CD4-positive, alpha-beta T cell treated with Interleukin-17A for 4 hours (primary cell): ENCODE measurements around the gene NUCKS1.
A peak's percentile ranks its signal among the peaks of the same experiment; 100 is the strongest.

ENCODE experiments used
- DNase-seq: peaks from one replicate; pipeline ENCODE4 v3.0.0-alpha.2; 2020; ENCODE audit warnings: mixed read lengths

The NUCKS1 gene

GRCh38 chr1:205769641-205770365 lies 19.8 kb upstream of the NUCKS1 start:
- no peak for DNase-seq

DNA sequence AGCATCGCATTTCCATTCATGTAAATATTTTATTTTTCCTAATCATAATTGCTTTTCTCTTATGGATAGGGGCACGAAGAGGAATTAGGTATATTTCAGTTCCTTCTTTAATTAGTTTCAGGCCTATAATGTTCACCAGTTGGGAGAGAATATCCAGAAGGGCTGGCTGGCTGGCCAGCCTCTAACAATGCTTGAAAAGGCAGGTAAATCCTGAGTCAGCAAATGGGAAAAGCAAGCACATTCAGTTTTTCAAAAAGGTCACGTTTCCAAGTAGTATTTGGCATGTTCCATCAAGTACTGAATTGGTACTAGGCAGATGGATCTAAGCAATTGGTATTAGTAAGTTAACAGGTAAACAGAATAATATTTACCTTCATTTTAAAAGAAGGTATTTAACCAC lies 17.3 kb upstream of the NUCKS1 start:
- no peak for DNase-seq

GRCh38 chr1:205766570-205766969 lies 16.6 kb upstream of the NUCKS1 start:
- no peak for DNase-seq

DNA sequence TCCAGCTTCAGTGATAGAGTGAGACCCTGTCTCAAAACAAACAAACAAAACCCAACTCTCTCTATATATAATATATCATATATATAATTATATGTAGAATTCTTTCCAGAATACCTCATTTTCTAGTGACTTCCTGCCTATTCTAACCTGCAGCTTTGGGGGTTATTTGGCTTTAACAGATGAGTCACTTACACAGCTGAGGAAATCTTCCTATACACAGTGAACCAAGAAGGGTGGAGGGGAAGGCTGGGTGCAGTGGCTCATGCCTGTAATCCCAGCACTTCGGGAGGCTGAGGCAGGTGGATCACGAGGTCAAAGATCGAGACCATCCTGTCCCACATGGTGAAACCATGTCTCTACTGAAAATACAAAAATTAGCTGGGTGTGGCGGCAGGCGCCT lies 16.1 kb upstream of the NUCKS1 start:
- DNase-seq: no peak

DNA sequence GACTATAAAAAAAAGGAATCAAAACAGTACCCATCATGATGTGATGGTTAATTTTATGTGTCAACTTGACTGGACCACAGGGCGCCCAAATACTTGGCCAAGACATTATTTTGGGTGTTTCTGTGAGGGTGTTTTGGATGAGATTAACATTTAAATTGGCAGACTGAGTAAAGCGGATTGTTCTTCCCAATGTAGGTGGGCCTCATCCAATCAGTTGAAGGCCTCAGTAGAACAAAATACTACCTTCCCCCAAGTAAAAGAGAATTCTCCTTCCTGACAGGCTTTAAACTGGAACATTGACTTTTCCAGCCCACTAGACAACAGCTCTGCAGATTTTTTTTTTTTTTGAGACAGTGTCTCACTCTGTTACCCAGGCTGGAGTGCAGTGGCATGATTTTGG lies 14.6 kb upstream of the NUCKS1 start:
- no peak for DNase-seq

GRCh38 chr1:205763980-205764379 lies 14.0 kb upstream of the NUCKS1 start:
- DNase-seq: no peak

DNA sequence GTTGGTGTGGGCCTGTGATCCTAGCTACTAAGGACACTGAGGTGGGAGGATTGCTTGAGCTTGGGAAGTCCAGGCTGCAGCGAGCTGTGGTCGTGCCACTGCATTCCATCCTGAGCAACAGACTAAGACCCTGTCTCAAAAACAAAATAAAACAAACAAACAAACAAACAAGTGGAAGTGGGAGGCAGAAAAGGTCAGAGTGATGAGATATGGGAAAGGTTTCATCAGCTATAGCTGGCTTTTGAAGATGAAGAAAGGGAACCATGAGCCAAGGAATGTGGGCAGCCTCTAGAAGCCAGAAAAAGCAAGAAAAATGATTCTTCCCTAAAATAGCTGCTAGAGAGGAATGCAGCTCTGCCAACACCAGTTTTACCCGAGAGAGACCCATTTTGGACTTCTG lies 10.6 kb upstream of the NUCKS1 start:
- DNase-seq: no peak

DNA sequence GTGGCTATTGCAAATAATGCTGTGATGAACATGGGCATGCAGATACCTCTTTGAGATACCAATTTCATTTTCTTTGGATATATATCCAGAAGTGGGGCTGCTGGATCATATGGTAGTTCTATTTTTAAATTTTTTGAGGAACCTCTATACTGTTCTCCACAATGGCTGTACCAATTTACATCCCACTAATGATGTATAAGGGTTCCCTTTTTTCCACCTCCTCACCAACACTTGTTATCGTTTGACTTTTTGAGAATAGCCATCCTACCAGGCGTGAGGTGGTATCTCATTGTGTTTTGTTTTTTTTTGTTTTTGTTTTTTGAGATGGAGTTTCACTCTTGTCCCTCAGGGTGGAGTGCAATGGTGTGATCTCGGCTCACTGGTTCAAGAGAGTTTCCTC lies 6.6 kb upstream of the NUCKS1 start:
- DNase-seq: no peak

DNA sequence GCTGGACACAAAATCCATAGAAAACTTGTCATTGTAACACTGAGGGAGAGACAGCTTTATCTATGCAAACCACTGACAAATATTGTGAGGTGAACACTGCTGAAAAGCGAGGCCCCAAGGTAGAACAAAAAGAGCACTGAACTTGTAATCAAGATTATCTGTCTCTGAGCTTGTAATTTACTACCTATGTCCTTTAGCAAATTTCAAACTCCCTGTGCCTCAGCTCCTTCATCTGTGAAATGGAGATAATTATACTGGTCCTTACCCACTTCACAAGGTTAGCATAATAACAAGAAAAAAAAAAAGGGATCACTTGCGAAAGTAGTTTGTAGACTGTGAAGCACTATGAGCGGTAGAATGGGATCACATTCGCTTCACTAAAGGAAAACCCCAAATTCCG lies 4.9 kb upstream of the NUCKS1 start:
- DNase-seq: no peak

- no peak for DNase-seq
Observed at GRCh38 chr1:205751036-205751651, 1.2 kb upstream of the NUCKS1 start.

DNA sequence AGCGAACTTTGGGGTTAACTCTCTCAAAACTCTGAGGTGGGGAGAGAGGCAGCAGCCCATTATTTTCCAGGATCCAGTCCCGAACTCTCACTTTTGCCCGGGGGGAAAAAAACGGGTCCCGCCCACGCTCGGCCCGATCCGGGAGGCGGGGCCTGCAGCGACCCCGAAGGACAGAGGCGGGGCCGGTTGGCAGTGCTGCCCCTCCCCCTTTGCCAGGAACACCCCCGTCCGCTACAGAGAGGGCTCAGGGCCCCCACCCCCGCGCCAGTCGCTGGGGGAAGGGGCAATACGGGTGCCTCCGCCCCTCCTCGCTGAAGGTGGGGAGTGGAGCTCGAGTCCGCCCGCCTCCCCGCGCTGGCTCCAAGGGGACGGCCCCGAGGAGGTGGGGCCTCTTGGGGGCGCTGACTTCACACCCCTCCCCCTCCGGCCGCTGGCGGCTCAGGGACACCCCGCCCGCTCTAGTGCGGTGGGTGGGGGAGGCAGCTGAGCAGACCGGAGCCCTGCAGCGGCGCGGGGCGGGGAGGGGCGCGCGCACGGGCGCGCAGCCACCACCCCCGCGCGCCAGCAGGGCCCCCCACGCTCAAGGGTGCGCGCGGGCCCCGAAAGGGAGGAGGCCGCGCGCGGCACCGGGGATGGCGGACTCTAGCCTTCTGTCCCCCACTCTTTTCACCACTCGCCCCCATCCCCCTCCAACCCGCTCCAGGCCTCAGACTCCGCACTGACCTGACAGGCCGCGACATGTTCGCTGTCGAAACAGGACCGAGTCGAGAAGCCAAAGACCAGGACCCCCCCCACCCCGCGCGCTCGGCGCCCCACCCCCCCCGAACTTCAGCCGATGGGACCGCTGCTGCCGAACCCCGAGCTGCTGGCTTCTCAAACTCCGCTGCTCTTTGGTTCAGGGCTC lies 496 bp downstream of the NUCKS1 start:
- DNase-seq: peak; percentile 96

- no peak for DNase-seq
Observed at GRCh38 chr1:205748403-205749233, 1.4 kb downstream of the NUCKS1 start.

DNA sequence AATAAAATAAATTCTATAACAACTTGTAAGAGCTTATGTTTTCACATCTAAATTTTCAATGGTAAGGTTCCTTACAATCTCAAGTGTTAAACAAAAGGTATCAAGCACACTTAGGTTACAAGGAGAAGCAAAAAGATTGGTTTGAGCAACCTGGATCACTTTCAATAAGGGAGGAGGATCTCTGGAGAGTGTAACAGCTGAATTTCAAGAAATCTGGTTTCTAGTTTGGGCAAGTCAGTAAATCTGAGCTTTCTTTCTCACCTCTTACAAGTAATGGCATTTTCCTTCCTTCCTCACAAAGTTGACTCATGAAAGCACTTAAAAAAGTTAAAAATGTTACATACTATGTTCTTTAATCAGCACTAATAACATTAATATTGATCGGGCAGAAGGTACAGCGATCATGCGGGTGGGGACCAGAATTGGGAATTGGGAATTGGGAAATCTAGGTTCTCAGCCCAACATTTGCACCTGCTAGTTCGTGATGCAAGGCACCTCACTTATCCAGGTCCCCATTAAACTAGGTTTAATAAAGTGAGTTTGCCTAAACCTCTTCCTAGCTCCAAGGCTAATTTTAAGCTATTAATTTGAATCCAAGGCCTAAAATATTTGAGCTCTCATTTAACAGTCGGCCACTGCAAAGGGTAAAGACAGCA lies 3.1 kb downstream of the NUCKS1 start:
- DNase-seq: no peak

GRCh38 chr1:205744403-205744802 lies 5.6 kb downstream of the NUCKS1 start:
- DNase-seq: no peak

- DNase-seq: no peak
Observed at GRCh38 chr1:205743977-205744376, 6.0 kb downstream of the NUCKS1 start.

DNA sequence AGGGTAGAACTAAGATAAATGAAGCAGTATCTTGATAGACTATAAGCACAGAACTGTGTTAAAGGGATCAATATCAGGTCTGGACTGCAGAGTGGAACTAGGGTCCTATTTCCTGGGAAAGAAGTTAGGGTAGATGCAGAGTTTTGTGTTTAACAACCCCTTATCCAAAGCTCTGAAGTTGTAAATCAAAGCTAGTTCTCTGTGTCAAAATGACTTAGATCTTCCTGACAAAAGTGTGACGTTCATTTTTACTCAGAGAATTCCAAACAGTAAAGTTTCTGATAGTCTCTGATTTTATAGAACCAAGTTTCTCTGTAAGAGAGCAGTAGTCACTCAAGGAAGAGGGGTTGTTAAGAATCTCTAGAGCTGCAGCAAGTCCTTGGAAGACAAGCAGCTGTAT lies 8.3 kb downstream of the NUCKS1 start:
- DNase-seq: no peak

- DNase-seq: no peak
Observed at GRCh38 chr1:205739348-205740160, 10.4 kb downstream of the NUCKS1 start.

GRCh38 chr1:205735218-205735617 lies 14.8 kb downstream of the NUCKS1 start:
- DNase-seq: no peak

DNA sequence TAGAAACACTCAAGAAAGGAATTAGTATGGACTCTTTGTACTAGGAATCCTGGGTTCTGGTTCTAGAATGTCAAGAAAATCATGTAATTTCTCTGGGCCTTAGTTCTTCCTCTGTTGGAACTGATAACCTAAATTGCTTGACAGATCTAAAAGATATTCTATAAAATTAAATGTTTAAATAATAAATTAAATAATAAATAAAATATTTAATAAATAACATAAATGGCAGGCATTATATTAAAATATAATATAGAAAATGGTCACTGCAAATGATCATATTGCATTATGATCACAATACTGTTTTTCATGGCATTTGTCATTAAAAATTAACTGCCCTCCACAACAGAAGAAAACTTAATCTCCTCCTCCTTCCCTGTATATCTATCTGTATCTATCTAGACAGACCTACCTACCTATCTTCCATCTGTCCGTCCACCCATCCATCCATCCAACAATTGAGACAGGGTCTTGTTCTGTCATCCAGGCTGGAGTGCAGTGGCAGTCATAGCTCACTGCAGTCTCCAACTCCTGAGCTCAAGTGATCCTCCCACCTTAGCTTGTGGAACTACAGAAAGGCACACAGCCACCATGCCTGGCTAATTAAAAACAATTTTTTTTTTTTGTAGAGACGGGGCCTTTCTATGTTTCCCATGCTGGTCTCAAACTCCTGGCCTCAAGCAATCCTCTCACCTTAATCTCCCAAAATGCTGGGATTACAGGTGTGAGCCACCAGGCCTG lies 16.4 kb downstream of the NUCKS1 start:
- DNase-seq: no peak

GRCh38 chr1:205729945-205730610 lies 19.9 kb downstream of the NUCKS1 start:
- DNase-seq: no peak
